ENCODE data around the gene SIGMAR1.

Gene SIGMAR1

DNA sequence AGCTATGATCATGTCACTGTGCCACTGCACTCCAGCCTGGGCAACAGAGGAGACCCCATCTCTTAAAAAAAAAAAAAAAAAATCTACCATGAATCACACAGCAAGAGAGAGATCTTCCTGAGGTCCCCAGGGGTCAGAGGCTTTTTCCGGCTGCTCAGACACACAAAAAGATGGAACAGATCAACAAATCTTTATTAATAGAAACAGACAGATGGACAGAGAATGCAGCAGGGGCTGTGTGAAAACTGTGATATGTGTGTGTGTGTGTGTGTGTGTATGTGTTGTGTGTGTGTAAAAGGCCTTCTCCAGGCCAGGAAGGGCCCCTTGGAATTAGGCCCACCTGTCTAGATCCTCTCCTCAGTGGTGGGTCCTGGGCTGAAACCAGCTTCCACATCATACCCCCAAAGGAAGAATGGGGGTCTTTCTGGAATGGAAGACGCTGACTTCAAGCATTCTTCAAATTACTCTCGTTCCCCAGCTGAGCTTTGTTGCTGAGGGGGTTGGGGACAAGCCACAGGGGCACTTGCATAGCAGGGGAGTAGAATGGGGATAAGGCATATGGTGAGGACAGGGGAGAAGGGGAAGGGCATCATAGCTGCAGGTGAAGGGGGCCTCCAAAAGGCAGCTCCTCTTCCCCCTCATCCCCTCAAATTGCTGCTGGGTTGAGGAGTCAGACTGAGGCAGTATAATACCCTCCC is 2.9 kb downstream of the SIGMAR1 start:
- TF ChIP-seq SPI1 (IDR thresholded peaks at IDR 0.05; ENCODE audit: low read depth, low read length) (no peak), TAF1 (IDR thresholded peaks at IDR 0.05; ENCODE audit: low read depth, low read length) (no peak), POLR2AphosphoS5 (IDR thresholded peaks at IDR 0.05; ENCODE audit: low read depth, low read length) (no peak), POLR2A (IDR thresholded peaks at IDR 0.05; ENCODE audit: low read depth, low read length) (no peak), PAX5 (IDR thresholded peaks at IDR 0.05; ENCODE audit: insufficient read depth, low read length, severe bottlenecking) (no peak), POU2F2 (IDR thresholded peaks at IDR 0.05; ENCODE audit: low read depth, low read length) (no peak)
- DNase-seq (ENCODE audit: insufficient read length, low spot score) = no peak
- FAIRE-seq = no peak

- FAIRE-seq (peak; percentile 90), DNase-seq (ENCODE audit: insufficient read length, low spot score) (no peak)
- TF ChIP-seq PAX5 (IDR thresholded peaks at IDR 0.05; ENCODE audit: insufficient read depth, low read length, severe bottlenecking) (no peak), POLR2A (IDR thresholded peaks at IDR 0.05; ENCODE audit: low read depth, low read length) (no peak)
These were observed 3.6 kb downstream of the SIGMAR1 start for GRCh38 chr9:34633851-34634550.

- TF ChIP-seq SPI1 (IDR thresholded peaks at IDR 0.05; ENCODE audit: low read depth, low read length) = no peak
- no peak for TF ChIP-seq POLR2AphosphoS5 (IDR thresholded peaks at IDR 0.05; ENCODE audit: low read depth, low read length)
- TF ChIP-seq TAF1 (IDR thresholded peaks at IDR 0.05; ENCODE audit: low read depth, low read length) = no peak
- no peak for TF ChIP-seq PAX5 (IDR thresholded peaks at IDR 0.05; ENCODE audit: insufficient read depth, low read length, severe bottlenecking)
- no peak for TF ChIP-seq POLR2A (IDR thresholded peaks at IDR 0.05; ENCODE audit: low read depth, low read length)
- TF ChIP-seq POU2F2 (IDR thresholded peaks at IDR 0.05; ENCODE audit: low read depth, low read length) = no peak
- no peak for DNase-seq (ENCODE audit: insufficient read length, low spot score)
- no peak for FAIRE-seq
These were observed 4.4 kb downstream of the SIGMAR1 start for GRCh38 chr9:34633166-34633565.

- FAIRE-seq = no peak
- no peak for DNase-seq (ENCODE audit: insufficient read length, low spot score)
- TF ChIP-seq SPI1 (IDR thresholded peaks at IDR 0.05; ENCODE audit: low read depth, low read length) = no peak
- no peak for TF ChIP-seq POLR2AphosphoS5 (IDR thresholded peaks at IDR 0.05; ENCODE audit: low read depth, low read length)
- TF ChIP-seq TAF1 (IDR thresholded peaks at IDR 0.05; ENCODE audit: low read depth, low read length) = no peak
- TF ChIP-seq POLR2A (IDR thresholded peaks at IDR 0.05; ENCODE audit: low read depth, low read length) = no peak
- TF ChIP-seq PAX5 (IDR thresholded peaks at IDR 0.05; ENCODE audit: insufficient read depth, low read length, severe bottlenecking) = no peak
- no peak for TF ChIP-seq POU2F2 (IDR thresholded peaks at IDR 0.05; ENCODE audit: low read depth, low read length)
These were observed 7.0 kb downstream of the SIGMAR1 start for GRCh38 chr9:34630402-34631154.

DNA sequence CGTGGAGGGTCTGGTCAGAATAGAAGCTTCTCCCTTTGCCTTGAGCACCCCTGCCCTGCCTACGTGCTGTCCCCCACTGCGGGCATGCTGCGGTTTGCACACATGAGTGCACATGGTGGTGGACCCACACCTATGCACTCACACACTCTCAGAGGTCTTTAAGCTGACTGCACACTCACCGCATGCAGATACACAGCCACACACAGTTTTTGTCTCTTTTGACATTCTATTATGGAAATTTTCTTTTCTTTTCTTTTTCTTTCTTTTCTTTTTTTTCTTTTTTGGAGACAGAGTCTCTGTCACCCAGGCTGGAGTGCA is 8.1 kb downstream of the SIGMAR1 start:
- FAIRE-seq = no peak
- no peak for DNase-seq (ENCODE audit: insufficient read length, low spot score)
- TF ChIP-seq POLR2AphosphoS5 (IDR thresholded peaks at IDR 0.05; ENCODE audit: low read depth, low read length) = no peak
- TF ChIP-seq TAF1 (IDR thresholded peaks at IDR 0.05; ENCODE audit: low read depth, low read length) = no peak
- TF ChIP-seq POLR2A (IDR thresholded peaks at IDR 0.05; ENCODE audit: low read depth, low read length) = no peak
- no peak for TF ChIP-seq POU2F2 (IDR thresholded peaks at IDR 0.05; ENCODE audit: low read depth, low read length)
- TF ChIP-seq SPI1 (IDR thresholded peaks at IDR 0.05; ENCODE audit: low read depth, low read length) = no peak
- TF ChIP-seq PAX5 (IDR thresholded peaks at IDR 0.05; ENCODE audit: insufficient read depth, low read length, severe bottlenecking) = no peak

DNA sequence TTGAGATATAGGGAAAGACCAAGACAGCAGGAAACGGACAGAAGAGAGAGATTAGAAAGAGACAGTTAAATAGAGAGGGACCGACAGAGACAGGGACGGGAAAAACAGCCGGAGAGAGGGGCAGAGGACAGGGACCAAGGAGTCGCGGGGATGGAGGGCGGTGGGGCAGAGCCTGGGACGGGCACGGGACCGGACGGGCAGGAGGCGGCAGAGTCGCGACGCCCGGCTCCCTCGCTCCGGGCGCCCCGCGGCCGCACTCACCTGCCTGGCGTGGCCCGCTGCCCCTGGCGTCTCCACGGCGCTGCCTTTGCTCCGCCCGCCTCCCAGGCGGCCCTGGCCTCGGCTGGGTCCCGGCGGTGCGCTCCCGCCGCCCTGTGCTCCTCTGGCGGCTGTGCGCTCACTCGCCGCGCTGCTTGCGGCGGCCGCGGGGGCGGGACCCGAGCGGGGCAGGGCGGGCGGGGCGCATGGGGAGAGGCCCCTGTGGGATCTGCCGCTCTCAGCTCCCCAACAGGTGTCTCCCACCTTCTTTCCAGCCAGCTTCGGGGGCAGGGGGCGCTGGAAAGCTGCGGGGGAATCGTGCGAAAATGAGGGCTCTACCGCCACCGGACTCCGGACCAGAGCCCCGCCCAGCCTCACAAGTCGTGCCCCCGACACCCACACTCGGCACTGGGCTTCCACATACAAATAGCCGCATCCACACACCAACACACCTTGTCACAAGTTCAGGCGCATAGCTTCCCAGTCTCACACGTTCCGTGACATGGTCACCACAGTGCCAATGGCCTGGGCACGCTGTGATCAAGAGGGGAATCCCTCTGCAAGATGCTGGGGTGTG is 8.7 kb downstream of the SIGMAR1 start, which contains the start of gene ARID3C:
Gene ARID3C (minus strand): TSS at position 411 of the 835 bp plus-strand sequence. CDS start 1,052 bp downstream, outside the sequence.
- no peak for TF ChIP-seq SPI1 (IDR thresholded peaks at IDR 0.05; ENCODE audit: low read depth, low read length)
- no peak for TF ChIP-seq PAX5 (IDR thresholded peaks at IDR 0.05; ENCODE audit: insufficient read depth, low read length, severe bottlenecking)
- TF ChIP-seq POLR2AphosphoS5 (IDR thresholded peaks at IDR 0.05; ENCODE audit: low read depth, low read length) = no peak
- TF ChIP-seq TAF1 (IDR thresholded peaks at IDR 0.05; ENCODE audit: low read depth, low read length) = no peak
- TF ChIP-seq POU2F2 (IDR thresholded peaks at IDR 0.05; ENCODE audit: low read depth, low read length) = no peak
- TF ChIP-seq POLR2A (IDR thresholded peaks at IDR 0.05; ENCODE audit: low read depth, low read length) = no peak
- FAIRE-seq (peak; percentile 84), DNase-seq (ENCODE audit: insufficient read length, low spot score) (no peak)

DNA sequence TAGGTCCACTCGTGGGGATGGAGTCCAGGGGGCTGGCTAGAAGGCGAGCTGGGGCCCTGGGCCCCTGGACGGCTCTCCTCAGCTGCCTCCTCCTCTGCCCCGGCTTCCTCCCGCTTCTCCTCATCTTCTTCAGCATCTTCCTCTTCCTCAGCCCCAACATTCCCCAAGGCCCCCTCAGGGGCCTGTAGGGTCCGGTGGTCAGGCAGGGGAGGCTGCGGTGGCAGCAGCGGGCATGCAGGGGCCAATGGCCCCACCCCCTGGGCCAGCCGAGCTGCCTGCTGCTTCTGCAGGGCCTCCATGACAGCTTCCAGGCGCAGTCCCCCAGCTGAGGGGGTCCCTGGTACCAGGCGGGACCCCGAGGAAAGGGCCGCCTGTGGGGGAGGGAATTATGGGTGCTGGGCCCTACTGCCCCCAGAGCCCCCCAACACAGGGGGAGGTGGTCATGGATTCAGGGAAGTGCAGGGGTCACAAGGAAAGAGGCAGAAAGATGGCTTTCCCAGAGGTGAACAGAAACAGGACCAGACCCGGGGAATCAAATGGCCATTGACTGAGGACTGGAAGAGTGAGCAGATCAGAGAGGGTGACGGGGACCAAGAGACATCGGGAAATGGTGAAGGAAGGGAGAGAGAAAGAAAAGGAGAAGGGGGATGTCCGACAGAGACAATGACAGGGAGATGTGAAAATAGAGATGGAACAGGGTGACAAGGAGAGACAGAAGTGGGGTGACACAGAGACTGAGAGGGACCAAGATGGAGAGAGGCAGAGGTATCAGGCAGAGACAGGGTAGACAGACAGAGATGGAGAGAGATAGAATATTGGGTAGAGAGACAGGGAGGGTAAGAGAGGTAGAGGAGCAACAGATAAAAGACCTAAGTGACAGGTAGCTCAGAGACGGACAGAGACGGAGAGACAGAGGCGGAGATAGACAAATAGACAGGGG is 9.6 kb downstream of the SIGMAR1 start:
- no peak for TF ChIP-seq POLR2AphosphoS5 (IDR thresholded peaks at IDR 0.05; ENCODE audit: low read depth, low read length)
- no peak for TF ChIP-seq TAF1 (IDR thresholded peaks at IDR 0.05; ENCODE audit: low read depth, low read length)
- TF ChIP-seq POU2F2 (IDR thresholded peaks at IDR 0.05; ENCODE audit: low read depth, low read length) = no peak
- no peak for TF ChIP-seq POLR2A (IDR thresholded peaks at IDR 0.05; ENCODE audit: low read depth, low read length)
- TF ChIP-seq PAX5 (IDR thresholded peaks at IDR 0.05; ENCODE audit: insufficient read depth, low read length, severe bottlenecking) = no peak
- no peak for TF ChIP-seq SPI1 (IDR thresholded peaks at IDR 0.05; ENCODE audit: low read depth, low read length)
- DNase-seq (ENCODE audit: insufficient read length, low spot score) (no peak), FAIRE-seq (no peak)

- no peak for DNase-seq (ENCODE audit: insufficient read length, low spot score)
- TF ChIP-seq SPI1 (IDR thresholded peaks at IDR 0.05; ENCODE audit: low read depth, low read length) (no peak), POLR2A (IDR thresholded peaks at IDR 0.05; ENCODE audit: low read depth, low read length) (no peak), POU2F2 (IDR thresholded peaks at IDR 0.05; ENCODE audit: low read depth, low read length) (no peak), POLR2AphosphoS5 (IDR thresholded peaks at IDR 0.05; ENCODE audit: low read depth, low read length) (no peak), TAF1 (IDR thresholded peaks at IDR 0.05; ENCODE audit: low read depth, low read length) (no peak), PAX5 (IDR thresholded peaks at IDR 0.05; ENCODE audit: insufficient read depth, low read length, severe bottlenecking) (no peak)
- FAIRE-seq = no peak
These were observed 12.5 kb downstream of the SIGMAR1 start for GRCh38 chr9:34625186-34625486.
